ENCODE measurements around the gene CTPS1.

The CTPS1 gene

DNA sequence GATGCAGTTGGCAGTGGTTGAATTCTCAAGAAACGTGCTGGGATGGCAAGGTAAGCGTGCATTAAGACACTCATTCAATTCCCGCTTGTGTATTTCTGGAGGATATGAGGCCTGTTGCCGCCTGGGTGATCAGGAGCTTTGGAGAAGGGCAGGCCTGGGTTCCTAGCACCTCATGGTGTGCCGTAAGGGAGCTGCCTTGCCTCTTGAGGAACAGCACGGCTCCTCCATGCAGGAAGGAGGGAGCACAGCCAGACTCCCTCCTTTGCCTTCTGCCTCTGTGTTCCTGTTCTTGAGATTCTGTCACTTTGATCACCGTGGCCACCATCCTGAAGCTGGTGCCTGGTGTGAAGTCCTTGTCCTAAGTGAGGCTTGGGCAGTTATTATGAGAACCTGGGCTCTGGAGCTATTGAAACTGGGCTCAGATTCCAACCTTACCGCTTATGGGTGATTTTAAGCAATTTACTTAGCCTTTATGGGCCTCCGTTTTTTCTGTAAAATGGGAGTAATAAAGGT lies 23.7 kb downstream of the CTPS1 start:
- DNase-seq: no peak

- DNase-seq: peak; percentile 77
Measured at GRCh38 chr1:41003640-41004220, 24.2 kb downstream of the CTPS1 start.

DNA sequence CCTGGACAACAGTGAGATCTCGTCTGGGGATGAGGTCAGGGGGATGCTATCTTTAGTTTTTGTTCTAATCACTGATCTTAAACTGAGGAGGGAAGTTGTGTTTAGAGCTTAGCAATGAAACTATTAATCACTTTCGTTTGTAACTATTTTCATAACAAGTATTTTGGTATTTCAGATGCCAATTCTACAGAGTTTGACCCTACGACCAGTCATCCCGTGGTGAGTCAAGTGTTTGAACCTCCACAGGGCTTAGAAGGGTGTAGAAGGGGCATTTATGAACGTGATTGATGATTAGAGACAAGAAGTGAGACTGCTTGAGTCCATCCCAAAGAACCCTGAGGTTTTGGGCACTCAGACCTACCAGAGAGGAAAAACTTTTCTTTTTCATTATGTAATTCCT lies 26.4 kb downstream of the CTPS1 start:
- DNase-seq: no peak

DNA sequence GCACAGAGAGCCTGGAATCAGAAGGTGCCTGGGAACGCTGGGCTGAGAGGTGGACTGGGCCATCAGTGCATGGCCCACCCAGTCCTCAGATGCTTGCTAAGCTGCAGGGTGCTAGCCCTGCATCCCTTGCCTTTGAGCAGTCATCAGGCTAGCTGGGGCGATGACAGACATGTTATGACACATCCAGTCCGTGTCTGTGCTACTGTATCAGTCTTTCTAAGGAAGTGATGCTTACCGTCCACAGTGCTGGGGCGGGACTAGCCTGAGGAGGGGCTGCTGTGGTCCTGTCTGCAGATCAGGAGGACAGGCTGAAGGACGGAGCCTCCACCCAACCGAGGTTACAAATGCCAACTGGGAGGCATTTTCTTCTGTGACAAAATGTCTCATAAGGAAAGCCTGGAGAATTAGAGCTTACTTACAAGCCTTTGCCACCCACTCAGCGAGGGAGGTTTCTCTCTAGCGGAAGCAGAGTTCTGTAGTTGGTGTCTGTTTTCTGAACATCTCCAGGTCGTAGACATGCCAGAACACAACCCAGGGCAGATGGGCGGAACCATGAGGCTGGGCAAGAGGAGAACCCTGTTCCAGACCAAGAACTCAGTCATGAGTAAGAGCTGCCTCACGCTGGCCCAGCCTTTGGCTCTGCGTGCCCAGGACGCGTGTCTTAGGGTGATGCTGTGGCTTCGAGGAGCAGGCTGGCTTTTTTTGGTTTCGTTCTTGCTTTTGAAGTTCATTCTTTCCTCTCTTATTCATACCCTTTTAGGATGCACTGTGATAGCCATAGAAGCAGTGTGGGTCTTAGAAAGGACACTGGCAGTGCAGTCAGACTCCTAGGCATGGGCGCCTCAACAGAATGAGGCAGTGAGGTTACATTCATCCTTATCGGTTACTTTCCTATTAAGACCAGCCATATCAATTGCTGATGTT lies 27.7 kb downstream of the CTPS1 start:
- DNase-seq: no peak

DNA sequence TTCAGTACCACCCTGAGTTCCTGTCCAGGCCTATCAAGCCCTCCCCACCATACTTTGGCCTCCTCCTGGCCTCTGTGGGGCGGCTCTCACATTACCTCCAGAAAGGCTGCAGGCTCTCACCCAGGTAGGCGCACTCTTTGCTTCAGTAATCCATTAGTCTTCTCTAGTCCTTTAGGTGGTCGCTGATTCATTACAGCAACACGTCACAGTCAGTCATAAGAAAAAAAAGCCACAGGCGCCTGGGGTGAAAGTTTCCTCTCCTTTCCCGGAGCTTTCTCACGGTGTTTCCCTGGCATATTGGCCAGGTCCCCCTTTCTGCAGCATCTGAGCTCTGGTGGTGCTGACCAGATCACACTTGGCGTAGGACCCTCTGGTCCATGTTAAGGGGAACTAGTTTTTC lies 30.0 kb downstream of the CTPS1 start:
- DNase-seq: no peak

GRCh38 chr1:41010345-41010744 lies 30.8 kb downstream of the CTPS1 start:
- no peak for DNase-seq

GRCh38 chr1:41013024-41013423 lies 33.5 kb downstream of the CTPS1 start:
- no peak for DNase-seq

DNA sequence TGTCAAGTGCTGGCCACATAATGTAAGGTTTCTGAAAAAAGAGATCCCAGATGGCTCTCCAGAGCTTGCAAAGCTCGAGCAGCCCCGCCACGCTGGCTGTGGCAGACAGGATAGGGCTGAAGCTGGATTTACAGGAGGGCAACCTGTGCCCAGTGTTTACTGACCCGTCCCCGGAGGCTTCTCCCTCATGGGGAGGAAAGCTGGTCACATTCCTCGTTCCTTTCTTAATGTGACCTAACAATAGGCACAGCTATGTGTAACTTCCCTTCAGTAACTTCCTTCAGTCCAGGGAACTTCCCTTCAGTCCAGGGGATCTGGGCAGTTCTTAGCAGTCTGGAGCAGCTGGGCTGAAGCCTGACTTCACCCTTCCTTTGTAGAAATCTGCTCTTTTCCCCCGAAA lies 34.3 kb downstream of the CTPS1 start:
- no peak for DNase-seq

DNA sequence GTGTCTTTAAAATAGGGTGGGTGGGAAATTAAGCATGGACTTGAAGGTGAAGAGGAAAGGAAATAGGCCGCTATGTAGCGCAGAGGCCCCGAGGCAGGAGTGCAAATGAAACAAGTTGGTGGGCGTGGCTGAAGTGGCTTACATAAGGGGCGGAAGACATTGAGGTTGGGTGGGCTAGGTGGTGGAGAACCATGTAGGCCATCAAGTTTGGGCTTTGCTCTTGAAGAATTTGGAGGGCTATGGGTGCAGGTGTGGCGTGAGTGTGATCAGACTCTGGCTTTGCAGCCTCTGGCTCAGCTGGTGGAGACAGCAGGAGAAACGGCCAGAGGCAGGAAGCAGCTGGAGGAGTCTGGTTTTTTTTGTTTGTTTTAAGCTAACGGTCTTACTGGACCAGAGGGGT lies 35.4 kb downstream of the CTPS1 start:
- no peak for DNase-seq

DNA sequence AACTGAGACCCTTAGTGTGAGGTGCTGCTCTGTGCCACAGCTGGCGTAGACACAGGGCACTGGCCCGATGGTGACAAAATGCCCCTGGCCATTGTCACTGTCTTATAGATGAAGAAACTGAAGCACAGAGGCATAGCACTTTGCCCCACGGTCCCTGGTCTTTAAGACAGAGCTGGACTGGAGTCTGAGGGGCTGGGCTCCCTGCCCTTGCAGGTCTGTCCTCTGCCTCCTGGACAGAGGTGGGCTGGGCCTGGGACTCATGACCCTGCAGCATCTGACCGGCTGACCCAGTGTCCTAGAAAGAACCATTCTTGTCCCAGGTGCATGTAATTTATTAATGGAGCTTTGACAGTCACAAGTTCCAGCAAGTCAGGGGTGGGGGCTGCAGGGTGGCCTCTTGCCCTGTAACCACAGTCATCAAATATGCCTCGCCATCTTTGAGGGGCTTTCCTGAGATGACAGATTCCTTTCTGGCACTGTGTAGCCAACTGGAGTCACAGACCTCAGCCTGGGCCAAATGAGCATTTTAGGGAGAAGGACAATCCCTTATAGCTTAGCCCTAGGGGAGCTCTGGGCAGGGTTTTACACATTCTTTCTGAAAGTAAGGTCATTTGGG lies 35.9 kb downstream of the CTPS1 start:
- DNase-seq: no peak

DNA sequence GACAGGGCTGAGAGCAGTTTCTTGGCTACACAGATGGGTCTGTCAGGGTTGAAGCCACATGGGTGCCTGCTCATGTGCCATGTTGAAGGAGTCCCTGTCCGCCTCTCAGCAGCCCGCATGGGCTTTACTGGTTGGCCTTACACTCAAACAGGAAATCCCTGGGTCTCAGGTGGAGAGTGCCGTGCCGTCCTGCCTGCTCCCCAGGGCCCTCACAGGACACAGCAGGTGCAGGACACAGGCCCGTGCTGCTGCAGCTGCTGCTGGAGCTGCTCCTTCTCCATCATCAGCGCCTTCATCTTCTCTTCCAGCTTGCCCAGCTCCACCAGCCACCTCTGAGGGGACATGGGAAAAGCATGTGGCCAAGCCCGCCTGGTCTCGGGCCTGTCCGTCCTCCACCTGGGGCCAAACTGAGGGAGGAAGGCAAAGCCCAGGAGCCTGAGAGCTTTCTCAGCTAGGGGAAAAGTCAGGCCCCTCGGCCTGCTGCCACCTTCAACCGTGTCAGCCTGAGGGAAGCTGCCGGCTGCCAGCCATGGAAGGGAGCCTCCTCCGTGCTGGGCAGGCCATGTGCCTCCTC lies 36.5 kb downstream of the CTPS1 start:
- DNase-seq: no peak

DNA sequence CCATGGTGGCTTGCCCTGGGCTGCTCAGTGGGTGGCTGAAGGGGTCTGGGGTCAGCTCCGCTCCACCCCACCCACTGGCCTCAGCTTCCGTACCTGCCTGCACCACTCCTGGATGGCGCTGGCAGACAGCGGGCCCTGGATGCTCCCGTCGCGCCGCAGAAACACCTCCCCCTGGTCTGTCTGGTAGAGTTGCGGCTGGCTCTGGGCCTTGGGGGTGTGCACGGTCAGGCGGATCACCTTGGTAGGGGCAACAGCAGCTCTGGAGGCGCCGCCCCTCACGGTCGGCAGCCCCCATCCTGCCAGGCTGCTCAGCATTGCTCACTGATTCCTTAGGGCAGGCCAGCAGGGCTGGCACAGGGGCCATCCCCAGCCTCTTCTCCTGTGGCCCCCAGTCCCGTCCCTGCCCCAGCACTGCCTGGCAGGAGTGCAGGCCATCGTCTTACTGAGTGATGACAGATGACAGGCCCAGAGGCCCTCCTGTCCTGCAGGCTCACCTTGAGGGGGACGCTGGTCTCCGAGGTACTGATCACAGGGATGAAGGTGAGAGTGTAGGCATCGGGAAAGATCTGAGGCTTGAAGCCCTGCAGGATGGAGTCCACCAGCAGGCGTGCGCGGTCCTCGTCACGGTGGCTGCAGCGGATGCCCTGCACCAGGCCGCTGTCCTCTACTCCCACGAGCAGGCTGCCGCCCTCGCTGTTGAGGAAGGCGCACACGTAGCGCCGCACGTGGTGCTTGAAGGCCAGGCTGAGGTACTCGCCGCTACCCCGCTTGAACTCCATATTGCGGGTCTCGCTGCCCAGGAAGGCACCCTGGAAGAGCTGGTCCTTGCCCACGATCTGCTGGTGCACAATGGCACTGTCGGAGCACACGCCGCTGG lies 37.9 kb downstream of the CTPS1 start:
- DNase-seq: no peak

GRCh38 chr1:41018018-41018410 lies 38.5 kb downstream of the CTPS1 start:
- DNase-seq: no peak

DNA sequence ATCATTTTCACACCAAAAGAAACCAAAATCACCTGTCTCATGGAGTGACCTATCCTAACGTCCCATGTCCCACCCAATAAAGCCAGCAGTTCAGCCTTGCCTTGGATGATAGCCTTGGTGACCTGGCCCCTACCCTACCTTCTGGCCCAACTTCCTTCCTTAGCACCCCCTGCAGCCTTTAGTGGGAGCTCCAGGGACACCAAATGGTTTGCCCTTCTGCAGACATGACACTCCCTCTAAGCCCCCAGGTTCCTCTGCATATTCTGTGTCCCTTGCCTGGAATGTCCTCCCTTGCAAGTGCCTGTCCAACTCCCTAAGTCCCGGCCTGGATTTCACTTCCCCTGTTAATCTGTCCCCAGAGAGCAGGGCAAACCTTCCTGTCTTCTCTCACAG lies 39.9 kb downstream of the CTPS1 start:
- no peak for DNase-seq

DNA sequence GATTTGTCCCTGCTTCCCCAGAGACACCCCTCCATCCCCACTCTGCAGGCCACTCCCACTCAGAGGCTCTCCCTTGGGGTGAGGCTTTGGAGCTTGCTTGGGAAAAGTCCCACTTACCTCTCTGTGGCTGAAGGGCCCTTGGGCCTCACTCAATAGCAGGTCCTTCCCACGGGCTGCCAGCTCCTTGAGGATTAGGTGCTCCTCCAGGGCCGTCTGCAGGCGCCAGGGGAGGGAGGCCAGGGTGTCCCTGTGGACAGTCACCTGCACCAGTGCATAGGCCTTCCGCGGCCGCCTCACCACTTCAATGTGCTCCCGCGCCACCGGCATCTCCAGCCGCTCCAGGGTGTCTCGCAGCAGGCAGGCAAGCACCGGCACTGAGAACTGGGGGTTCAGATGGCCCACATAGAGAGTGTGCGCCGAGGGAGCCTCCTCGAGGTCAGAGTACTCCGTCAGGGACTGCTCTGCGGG lies 40.6 kb downstream of the CTPS1 start:
- DNase-seq: no peak

- DNase-seq: no peak
Measured at GRCh38 chr1:41020654-41021053, 41.2 kb downstream of the CTPS1 start.

GRCh38 chr1:41021526-41022308 lies 42.2 kb downstream of the CTPS1 start, which contains the start of gene SLFNL1:
Gene SLFNL1, minus strand, starts transcription at chr1:41021725. Its CDS starts 1,065 bp downstream, at chr1:41020660.
- no peak for DNase-seq

- no peak for DNase-seq
Measured at GRCh38 chr1:41022424-41022823, 42.9 kb downstream of the CTPS1 start.

GRCh38 chr1:41023279-41023990 lies 43.9 kb downstream of the CTPS1 start:
- no peak for DNase-seq

- DNase-seq: no peak
Measured at GRCh38 chr1:41024953-41025352, 45.5 kb downstream of the CTPS1 start.
